Activated T-cell treated with anti-CD3 and anti-CD28 coated beads for 1 hour (primary cell): ENCODE results near the gene MAP7D2.

Source experiments
- DNase-seq: peaks from one replicate; pipeline ENCODE4 v3.0.0-alpha.2; 2020; ENCODE audit warnings: low read depth

MAP7D2 gene

GRCh38 chrX:20112022-20112774, 4.5 kb downstream of the MAP7D2 start:
- DNase-seq = no peak

- DNase-seq = no peak
Measured at GRCh38 chrX:20111271-20111670, 5.4 kb downstream of the MAP7D2 start.

- DNase-seq = no peak
Measured at GRCh38 chrX:20101934-20102581, 14.6 kb downstream of the MAP7D2 start.

- no peak for DNase-seq
Measured at GRCh38 chrX:20091499-20091898, 25.2 kb downstream of the MAP7D2 start.

GRCh38 chrX:20089845-20090244, 26.9 kb downstream of the MAP7D2 start:
- DNase-seq = no peak

GRCh38 chrX:20080277-20080676, 36.4 kb downstream of the MAP7D2 start:
- DNase-seq = no peak

- DNase-seq = no peak
Measured at GRCh38 chrX:20071511-20072079, 45.1 kb downstream of the MAP7D2 start.

- no peak for DNase-seq
Measured at GRCh38 chrX:20067709-20068561, 48.8 kb downstream of the MAP7D2 start.

GRCh38 chrX:20066968-20067708, 49.6 kb downstream of the MAP7D2 start:
- no peak for DNase-seq

GRCh38 chrX:20063716-20064351, 52.9 kb downstream of the MAP7D2 start:
- no peak for DNase-seq

GRCh38 chrX:20063153-20063552, 53.6 kb downstream of the MAP7D2 start:
- DNase-seq = no peak

GRCh38 chrX:20061855-20062254, 54.9 kb downstream of the MAP7D2 start:
- DNase-seq = no peak

GRCh38 chrX:20060961-20061748, 55.6 kb downstream of the MAP7D2 start:
- no peak for DNase-seq

- DNase-seq = no peak
Measured at GRCh38 chrX:20059467-20060128, 57.1 kb downstream of the MAP7D2 start.

GRCh38 chrX:20057479-20057878, 59.2 kb downstream of the MAP7D2 start:
- DNase-seq = no peak

- DNase-seq = no peak
Measured at GRCh38 chrX:20056704-20057103, 60.0 kb downstream of the MAP7D2 start.

- DNase-seq = no peak
Measured at GRCh38 chrX:20053537-20053936, 63.2 kb downstream of the MAP7D2 start.

GRCh38 chrX:20046864-20047263, 69.8 kb downstream of the MAP7D2 start:
- no peak for DNase-seq

GRCh38 chrX:20046223-20046622, 70.5 kb downstream of the MAP7D2 start:
- no peak for DNase-seq

GRCh38 chrX:20042221-20042620, 74.5 kb downstream of the MAP7D2 start:
- no peak for DNase-seq
